Aorta (tissue), 5 donors: ENCODE measurements around the gene ALOX5AP. TPM values are rescaled to one million over a fixed set of nuclear protein-coding genes. Genes with fewer than 3 reads are reported as not detected.

Experiments used
- ATAC-seq: fragments of 200-7000 bp; cut with Tn5 transposase; one replicate; pipeline ENCODE4 v1.9.1; 2022; ENCODE audit warnings: moderate library complexity; ENCODE audit not compliant: low FRiP score
- DNase-seq, 2 donors: peaks; one replicate each; pipeline ENCODE4 v3.0.0-alpha.2; 2020
- H3K27ac ChIP-seq, 2 donors: one replicate each; pipeline ENCODE4 v1.5.1; 2013; ENCODE audit warnings: low read length in 2 of 2, mild to moderate bottlenecking in 2 of 2, moderate library complexity in 2 of 2, control low read depth in 1 of 2, inconsistent platforms in 1 of 2, low read depth in 1 of 2
- H3K27me3 ChIP-seq, 2 donors: one replicate each; pipeline ENCODE4 v1.6.1; 2013; ENCODE audit warnings: control low read depth in 1 of 2, low read length in 1 of 2, mild to moderate bottlenecking in 1 of 2, moderate library complexity in 1 of 2; ENCODE audit not compliant: insufficient read depth in 2 of 2, control insufficient read depth in 1 of 2
- H3K36me3 ChIP-seq, 2 donors: one replicate each; pipeline ENCODE4 v1.6.1; 2013; ENCODE audit warnings: control low read depth in 1 of 2, low read length in 1 of 2, mild to moderate bottlenecking in 1 of 2; ENCODE audit not compliant: insufficient read depth in 2 of 2, control insufficient read depth in 1 of 2
- H3K4me1 ChIP-seq, 2 donors: one replicate each; pipeline ENCODE4 v1.6.1; 2013; ENCODE audit warnings: low read length in 2 of 2, control low read depth in 1 of 2, mild to moderate bottlenecking in 1 of 2, moderate library complexity in 1 of 2; ENCODE audit not compliant: insufficient read depth in 2 of 2, control insufficient read depth in 1 of 2
- H3K4me3 ChIP-seq, 2 donors: one replicate each; pipeline ENCODE4 v1.5.1; 2013; ENCODE audit warnings: low read length in 2 of 2, control low read depth in 1 of 2, mild to moderate bottlenecking in 1 of 2
- H3K9me3 ChIP-seq: one replicate; pipeline ENCODE4 v1.6.1; 2013; ENCODE audit warnings: mild to moderate bottlenecking, low read length; ENCODE audit not compliant: control insufficient read depth
- WGBS, 2 donors: extraction: QIAGEN DNeasy Blood & Tissue Kit; methylation state at CpG; one replicate each; pipeline ENCODE4 v1.1.7; 2013; 5-methylcytosine and 5-hydroxymethylcytosine counted together
- intact Hi-C, 2 donors: fragments of 100-400 bp; cut with DNase I; formaldehyde crosslinking; loops; one replicate each; pipeline versions ENCODE4 v1.14.2 to v1.15.0; 2022
- polyA plus RNA-seq, 2 donors: library from polyadenylated mRNA; stranded (reverse); fragments of 200-250 nt; gene quantifications; one replicate each; pipeline ENCODE4 v1.2.3, GENCODE V29; 2013
- total RNA-seq, 2 donors: library from RNA; stranded (reverse); fragmentation: NEBNext Ultra II Directional; extraction: Animal tissue kit (Norgen Biotek cat#: 25700); gene quantifications; one replicate each; pipeline ENCODE4 v1.2.1, GENCODE V29; 2021
- donor health status: healthy with polysubstance abuse.
- donor health status: Bipolar disorder and iron deficiency.
- donor health status: DM: no; HTN: no; CAD: no.
- donor health status: DM: no; HTN: no; CAD: no.
- donor health status: DM: yes; HTN: yes; CAD: no.

ALOX5AP gene
- total and polyA plus RNA-seq, 4 donors = 7.1 to 37.7 (median 33.5) TPM

- Histone ChIP-seq H3K4me3 (no peak overlapping the region), H3K27ac (no peak overlapping the region), H3K36me3 (no peaks in the 10 kb centered on the region), H3K9me3 (no peaks in the 10 kb centered on the region), H3K4me1 (peaks cover 0 to 3% of the 10 kb centered on the region in 2 donors), H3K27me3 (no peaks in the 10 kb centered on the region)
- intact Hi-C loops = no loop called here
- no peak for DNase-seq
- peak; percentile 61 for ATAC-seq
- 47 to 48% methylated on average over 8 of the region's 8 CpGs for WGBS, 2 donors
These were observed 38.0 kb upstream of the ALOX5AP start for GRCh38 chr13:30697177-30697953.

GRCh38 chr13:30697996-30698401, 37.3 kb upstream of the ALOX5AP start:
- Histone ChIP-seq H3K36me3 (no peaks in the 10 kb centered on the region), H3K9me3 (no peaks in the 10 kb centered on the region), H3K27me3 (no peaks in the 10 kb centered on the region), H3K27ac (no peak overlapping the region), H3K4me3 (no peak overlapping the region), H3K4me1 (peaks cover 0 to 3% of the 10 kb centered on the region in 2 donors)
- ATAC-seq = peak; percentile 45
- intact Hi-C loops = no loop called here
- no peak for DNase-seq
- WGBS, 2 donors = 4 to 10% methylated on average over 7 of the region's 7 CpGs

GRCh38 chr13:30698488-30699005, 36.8 kb upstream of the ALOX5AP start:
- Histone ChIP-seq H3K27ac (no peak overlapping the region), H3K4me1 (peaks cover 0 to 3% of the 10 kb centered on the region in 2 donors), H3K9me3 (no peaks in the 10 kb centered on the region), H3K27me3 (no peaks in the 10 kb centered on the region), H3K4me3 (no peak overlapping the region), H3K36me3 (no peaks in the 10 kb centered on the region)
- WGBS, 2 donors = 77 to 87% methylated on average over 15 of the region's 15 CpGs
- DNase-seq = no peak
- no peak for ATAC-seq
- intact Hi-C loops = no loop called here

- peaks cover 0 to 3% of the 10 kb centered on the region in 2 donors for H3K4me1 ChIP-seq
- no peaks in the 10 kb centered on the region for H3K36me3 ChIP-seq
- no peak for ATAC-seq
- 83 to 86% methylated on average over 5 of the region's 5 CpGs for WGBS, 2 donors
- no peak overlapping the region for H3K4me3 ChIP-seq
- no peaks in the 10 kb centered on the region for H3K27me3 ChIP-seq
- DNase-seq = no peak
- H3K9me3 ChIP-seq = no peaks in the 10 kb centered on the region
- intact Hi-C loops = no loop called here
- no peak overlapping the region for H3K27ac ChIP-seq
These were observed 35.0 kb upstream of the ALOX5AP start for GRCh38 chr13:30700364-30700763.

GRCh38 chr13:30702006-30702405, 33.3 kb upstream of the ALOX5AP start:
- intact Hi-C loops = no loop called here
- DNase-seq (no peak), ATAC-seq (no peak)
- H3K4me1 ChIP-seq = peaks cover 0 to 3% of the 10 kb centered on the region in 2 donors
- H3K36me3 ChIP-seq = no peaks in the 10 kb centered on the region
- no peaks in the 10 kb centered on the region for H3K27me3 ChIP-seq
- H3K27ac ChIP-seq = no peak overlapping the region
- H3K4me3 ChIP-seq = no peak overlapping the region
- WGBS, 2 donors = 95 to 97% methylated on average over 4 of the region's 4 CpGs
- H3K9me3 ChIP-seq = no peaks in the 10 kb centered on the region

- Histone ChIP-seq H3K27me3 (no peaks in the 10 kb centered on the region), H3K36me3 (no peaks in the 10 kb centered on the region), H3K4me3 (no peak overlapping the region), H3K4me1 (no peaks in the 10 kb centered on the region), H3K9me3 (no peaks in the 10 kb centered on the region), H3K27ac (no peak overlapping the region)
- intact Hi-C loops = no loop called here
- no peak for DNase-seq
- 80 to 83% methylated on average over 6 of the region's 6 CpGs for WGBS, 2 donors
- no peak for ATAC-seq
These were observed 30.7 kb upstream of the ALOX5AP start for GRCh38 chr13:30704596-30704995.

- intact Hi-C loops = no loop called here
- 83 to 93% methylated on average over 4 of the region's 4 CpGs for WGBS, 2 donors
- no peak overlapping the region for H3K27ac ChIP-seq
These were observed 29.7 kb upstream of the ALOX5AP start for GRCh38 chr13:30705680-30706079.

GRCh38 chr13:30708541-30708940, 26.8 kb upstream of the ALOX5AP start:
- Histone ChIP-seq H3K4me3 (no peak overlapping the region), H3K9me3 (no peaks in the 10 kb centered on the region), H3K36me3 (no peaks in the 10 kb centered on the region), H3K4me1 (no peaks in the 10 kb centered on the region), H3K27ac (no peak overlapping the region), H3K27me3 (no peaks in the 10 kb centered on the region)
- no peak for ATAC-seq
- no peak for DNase-seq
- 5 to 7% methylated on average over 3 of the region's 3 CpGs for WGBS, 2 donors
- intact Hi-C loops = no loop called here

More at GRCh38 chr13:30705680-30706079, 29.7 kb upstream of the ALOX5AP start:
- no peak for ATAC-seq
- Histone ChIP-seq H3K4me1 (no peaks in the 10 kb centered on the region), H3K27me3 (no peaks in the 10 kb centered on the region), H3K9me3 (no peaks in the 10 kb centered on the region), H3K36me3 (no peaks in the 10 kb centered on the region), H3K4me3 (no peak overlapping the region)
- no peak for DNase-seq

- 80 to 96% methylated on average over 3 of the region's 3 CpGs for WGBS, 2 donors
- H3K27ac ChIP-seq = no peak overlapping the region
- no peaks in the 10 kb centered on the region for H3K9me3 ChIP-seq
These were observed 24.9 kb upstream of the ALOX5AP start for GRCh38 chr13:30710442-30710841.

More at GRCh38 chr13:30710442-30710841, 24.9 kb upstream of the ALOX5AP start:
- Histone ChIP-seq H3K4me3 (no peak overlapping the region), H3K4me1 (no peaks in the 10 kb centered on the region), H3K36me3 (no peaks in the 10 kb centered on the region), H3K27me3 (no peaks in the 10 kb centered on the region)
- no peak for DNase-seq
- intact Hi-C loops = no loop called here
- no peak for ATAC-seq
